ENCODE data around the gene PLEKHA6.

Gene PLEKHA6

DNA sequence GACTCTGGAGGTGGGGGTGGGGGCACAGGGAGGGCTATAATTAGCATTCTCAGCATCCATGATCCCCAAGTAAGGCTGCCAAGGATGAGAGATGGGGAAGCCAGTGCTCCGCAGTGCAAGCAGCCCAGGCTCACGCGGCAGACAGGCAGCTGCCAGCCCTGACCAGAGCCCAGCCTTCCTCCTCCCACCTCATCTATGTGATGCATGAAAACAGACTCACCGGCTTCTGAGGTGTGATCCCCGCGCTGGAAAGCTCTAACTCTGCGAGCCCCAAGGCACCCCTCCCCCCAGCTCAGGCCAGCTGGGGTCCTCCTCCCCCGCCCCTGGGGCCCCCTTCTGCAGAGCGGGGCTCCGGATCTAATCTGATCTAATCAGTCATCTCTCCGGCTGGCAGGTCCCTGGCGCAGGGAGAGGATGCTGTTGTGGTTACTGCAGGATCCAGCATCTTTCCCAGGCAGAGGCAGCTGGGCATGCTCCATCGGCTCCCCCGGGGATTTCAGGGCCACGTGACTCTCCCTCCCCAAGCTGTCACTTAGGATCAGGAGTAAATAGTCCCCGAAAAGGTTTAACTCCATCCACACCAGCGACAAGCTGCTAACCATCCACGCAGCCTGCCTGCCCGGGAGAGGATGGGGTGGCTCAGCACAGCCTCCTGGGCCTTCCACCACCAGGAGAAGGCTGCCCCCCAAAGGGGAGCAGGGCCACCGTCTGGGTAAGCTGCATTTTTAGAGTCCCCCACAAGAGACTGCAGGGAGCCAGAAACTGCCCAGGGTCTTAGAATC, at the start of gene PLEKHA6:
Gene PLEKHA6 (minus strand): TSS at position 456 of the 782 bp plus-strand sequence. CDS start 86,202 bp downstream, outside the sequence.
- peak; percentile 64 for DNase-seq

DNA sequence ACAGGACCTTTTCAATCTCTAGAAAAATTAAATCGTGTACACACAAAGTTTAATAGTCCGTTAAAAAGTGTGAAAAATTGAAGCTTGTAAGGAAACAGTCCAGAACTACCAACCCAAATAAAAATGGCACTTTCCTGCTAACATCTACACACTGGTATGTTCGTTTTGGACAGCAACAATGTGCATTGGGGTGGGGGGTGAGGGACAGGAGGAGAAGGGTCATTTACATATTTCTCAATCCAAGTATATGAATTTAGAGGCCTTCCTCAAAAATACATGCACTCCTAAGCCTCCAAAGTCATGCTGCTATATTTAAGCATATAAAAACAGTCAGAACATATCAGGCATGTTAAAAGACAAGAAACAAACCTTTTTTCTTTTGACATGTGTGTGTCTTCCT, 49.4 kb upstream of the PLEKHA6 start:
- DNase-seq = no peak

GRCh38 chr1:204408602-204409001, 48.9 kb upstream of the PLEKHA6 start:
- no peak for DNase-seq

GRCh38 chr1:204408074-204408507, 48.4 kb upstream of the PLEKHA6 start:
- no peak for DNase-seq

DNA sequence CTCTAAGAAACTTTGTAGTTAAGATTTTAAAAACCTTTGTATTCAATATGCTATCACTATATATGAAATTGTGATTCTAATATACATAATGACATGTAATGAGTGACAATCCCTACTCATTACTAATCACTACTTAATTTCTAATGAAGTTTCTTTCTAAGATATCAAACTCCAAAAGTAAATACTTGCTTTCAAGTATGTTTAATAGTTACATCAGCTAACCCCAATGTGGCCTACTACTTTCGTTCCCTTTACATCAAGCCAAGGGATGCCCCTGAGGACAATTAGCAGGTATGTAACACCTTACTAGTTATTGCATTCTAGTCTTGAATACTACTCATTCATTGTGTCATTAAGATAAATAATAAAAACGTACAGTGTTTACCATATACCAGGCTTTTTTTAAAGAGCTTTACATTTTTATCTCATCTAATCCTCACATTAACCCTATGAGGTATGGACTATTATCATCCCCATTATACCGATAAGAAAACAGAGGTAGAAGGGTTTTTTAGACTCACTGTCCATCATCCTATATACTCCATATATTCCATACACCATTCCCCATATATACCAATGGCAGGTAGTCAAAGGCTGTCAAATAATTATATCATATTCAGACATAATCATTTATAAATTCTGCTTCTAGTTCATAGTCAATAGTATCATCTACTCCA, 47.7 kb upstream of the PLEKHA6 start:
- DNase-seq = no peak

DNA sequence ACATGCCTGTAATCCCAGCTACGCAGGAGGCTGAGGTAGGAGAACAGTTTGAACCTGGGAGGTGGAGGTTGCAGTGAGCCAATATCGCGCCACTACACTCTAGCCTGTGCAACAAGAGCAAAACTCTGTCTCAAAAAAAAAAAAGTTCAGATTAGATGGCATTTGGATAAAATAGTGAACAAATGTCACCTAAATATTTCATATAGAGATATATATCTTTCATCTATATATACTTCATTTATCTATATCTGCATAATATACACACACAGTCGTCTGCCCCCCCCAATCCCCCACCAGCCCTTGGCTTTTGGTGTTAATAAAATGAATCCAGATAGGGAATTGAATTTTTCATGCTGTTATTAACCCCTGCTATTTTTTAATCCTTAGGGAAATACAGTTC, 46.9 kb upstream of the PLEKHA6 start:
- no peak for DNase-seq

DNA sequence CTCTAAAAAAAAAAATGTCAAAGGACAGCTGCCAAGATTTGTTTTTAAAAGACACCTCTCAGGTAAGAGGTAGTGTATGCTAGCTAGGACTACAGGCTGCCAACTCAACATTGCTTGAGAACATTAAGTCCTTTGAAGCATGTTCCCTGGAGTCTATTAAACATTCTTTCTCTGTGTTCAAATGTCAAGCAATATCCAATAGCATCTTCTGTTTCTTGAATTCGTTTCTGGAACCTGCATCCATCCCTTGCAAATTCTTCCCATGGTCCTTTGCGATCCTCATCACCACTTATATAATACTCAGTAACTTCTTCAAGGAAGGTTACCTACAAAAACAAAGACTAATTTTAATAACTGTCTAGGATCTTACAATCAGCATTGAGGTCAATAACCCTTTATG, 46.3 kb upstream of the PLEKHA6 start:
- DNase-seq = no peak

- DNase-seq = no peak
These were observed 44.9 kb upstream of the PLEKHA6 start for GRCh38 chr1:204404629-204405028.

GRCh38 chr1:204402391-204402790, 42.7 kb upstream of the PLEKHA6 start:
- DNase-seq = no peak

DNA sequence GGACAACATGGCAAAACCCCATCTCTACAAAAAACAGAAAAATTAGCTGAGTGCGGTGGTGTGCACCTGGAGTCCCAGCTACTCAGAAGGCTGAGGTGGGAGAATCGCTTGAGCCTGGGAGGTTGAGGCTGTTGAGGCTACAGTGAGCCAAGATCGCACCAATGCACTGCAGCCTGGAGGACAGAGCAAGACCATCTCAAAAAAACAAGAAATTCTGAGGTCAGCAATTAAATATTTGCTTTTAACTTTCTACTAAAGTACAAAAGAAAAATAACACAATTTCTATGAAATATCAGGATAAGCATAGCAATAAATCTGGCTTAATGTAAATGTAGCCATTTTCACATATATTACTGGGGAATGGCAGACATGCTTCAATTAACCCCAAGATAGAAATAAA, 42.0 kb upstream of the PLEKHA6 start:
- no peak for DNase-seq

DNA sequence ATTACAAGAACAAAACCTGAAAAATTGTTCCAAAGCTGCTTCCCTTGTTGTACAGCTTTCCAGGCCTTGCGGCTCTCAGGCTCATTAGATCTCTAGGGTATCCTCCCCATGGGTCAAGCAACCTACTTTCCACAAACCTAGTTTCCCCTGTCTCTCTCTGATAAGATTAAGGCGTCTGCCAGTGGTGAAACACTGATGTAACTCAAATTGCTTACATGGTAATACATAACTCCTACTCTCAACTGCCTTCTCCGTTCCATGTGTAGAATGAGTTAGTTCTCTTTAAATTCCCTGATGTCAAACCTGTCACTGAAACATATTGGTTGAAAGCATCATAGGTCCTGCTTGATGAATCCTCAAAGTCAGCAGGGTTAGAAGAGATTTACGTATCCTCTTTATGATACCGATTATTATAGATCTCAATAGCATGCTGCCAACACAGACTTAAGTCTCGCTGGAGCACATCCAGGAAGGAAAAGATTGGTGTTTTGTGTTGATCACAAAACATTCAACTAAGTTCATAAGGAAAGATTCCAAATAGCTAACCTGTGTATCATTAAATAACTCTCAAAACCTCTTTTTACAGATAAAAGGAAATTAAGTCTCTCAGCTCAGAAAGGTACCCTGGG, 41.3 kb upstream of the PLEKHA6 start:
- DNase-seq = no peak

- DNase-seq = peak; percentile 46
These were observed 38.7 kb upstream of the PLEKHA6 start for GRCh38 chr1:204398197-204399125.

DNA sequence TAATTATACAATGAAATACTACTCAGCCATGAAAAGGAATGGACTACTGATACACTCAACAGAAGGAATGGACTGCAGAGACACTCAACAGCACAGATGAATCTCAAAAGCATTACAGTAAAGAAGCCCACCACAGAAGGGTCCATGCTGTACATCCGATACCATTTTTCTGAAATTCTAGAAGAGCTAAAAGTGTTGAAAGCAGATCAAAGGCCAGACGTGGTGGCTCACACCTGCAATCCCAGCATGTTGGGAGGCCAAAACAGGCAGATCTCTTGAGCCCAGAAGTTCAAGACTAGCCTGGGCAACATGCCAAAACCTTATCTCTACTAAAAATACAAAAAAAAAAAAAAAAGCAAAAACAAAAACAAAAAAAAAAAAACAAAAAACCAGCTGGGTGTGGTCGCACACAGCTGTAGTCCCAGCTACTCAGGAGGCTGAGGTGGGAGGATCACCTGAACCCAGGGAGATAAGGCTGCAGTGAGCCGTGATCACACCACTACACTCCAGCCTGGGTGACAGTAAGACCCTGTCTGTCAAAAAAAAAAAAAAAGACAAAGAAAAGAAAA, 36.4 kb upstream of the PLEKHA6 start:
- DNase-seq = no peak

DNA sequence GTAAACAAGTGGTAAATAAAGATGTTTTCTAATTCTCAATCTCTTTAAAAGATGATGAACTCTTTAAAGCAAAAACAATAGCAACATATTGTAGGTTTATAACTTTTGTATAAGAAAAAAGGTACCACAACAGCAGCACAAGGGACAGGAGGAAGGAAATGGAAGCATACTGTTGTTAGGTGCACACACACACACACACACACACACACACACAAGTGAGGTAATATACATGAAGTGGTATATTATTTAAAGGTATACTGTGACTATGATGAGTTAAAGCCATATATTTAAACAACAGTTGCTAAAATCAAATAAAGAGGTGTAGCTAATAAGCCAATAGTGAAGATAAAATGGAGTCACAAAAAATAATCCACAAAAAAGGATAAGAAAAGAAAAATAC, 31.9 kb upstream of the PLEKHA6 start:
- no peak for DNase-seq

DNA sequence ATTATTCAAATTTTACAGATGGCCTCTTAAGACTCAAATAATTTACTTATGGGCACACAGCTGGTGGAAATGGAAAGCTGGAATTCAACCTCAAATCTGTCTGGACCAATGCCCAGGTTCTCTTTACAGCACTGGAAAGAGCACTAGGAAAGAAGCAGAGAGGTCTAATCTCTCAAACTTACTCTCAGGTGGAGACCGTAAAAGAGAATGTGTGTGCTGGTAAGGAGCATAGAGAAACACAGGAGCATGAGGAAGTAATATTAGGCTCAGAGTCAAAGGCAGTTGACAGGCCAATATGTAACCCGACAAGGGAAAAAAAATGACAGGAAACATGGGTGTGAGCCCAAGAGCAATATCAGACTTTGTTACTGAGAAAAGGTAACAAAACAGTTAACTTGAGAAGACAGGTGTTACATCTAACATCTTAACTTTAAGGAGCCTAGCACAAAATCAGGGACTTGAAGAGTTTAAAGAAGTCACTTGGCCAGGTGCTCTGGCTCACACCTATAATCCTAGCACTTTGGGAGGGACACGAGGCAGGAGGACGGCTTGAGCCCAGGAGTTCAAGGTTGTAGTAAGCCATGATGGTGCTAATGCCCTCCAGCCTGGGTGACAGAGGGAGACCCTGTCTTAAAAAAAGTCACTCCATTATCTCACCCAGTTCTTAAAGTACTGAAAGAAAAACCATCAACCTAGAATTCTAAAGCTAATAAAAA, 31.2 kb upstream of the PLEKHA6 start:
- no peak for DNase-seq

- DNase-seq = no peak
These were observed 26.0 kb upstream of the PLEKHA6 start for GRCh38 chr1:204385727-204386126.

DNA sequence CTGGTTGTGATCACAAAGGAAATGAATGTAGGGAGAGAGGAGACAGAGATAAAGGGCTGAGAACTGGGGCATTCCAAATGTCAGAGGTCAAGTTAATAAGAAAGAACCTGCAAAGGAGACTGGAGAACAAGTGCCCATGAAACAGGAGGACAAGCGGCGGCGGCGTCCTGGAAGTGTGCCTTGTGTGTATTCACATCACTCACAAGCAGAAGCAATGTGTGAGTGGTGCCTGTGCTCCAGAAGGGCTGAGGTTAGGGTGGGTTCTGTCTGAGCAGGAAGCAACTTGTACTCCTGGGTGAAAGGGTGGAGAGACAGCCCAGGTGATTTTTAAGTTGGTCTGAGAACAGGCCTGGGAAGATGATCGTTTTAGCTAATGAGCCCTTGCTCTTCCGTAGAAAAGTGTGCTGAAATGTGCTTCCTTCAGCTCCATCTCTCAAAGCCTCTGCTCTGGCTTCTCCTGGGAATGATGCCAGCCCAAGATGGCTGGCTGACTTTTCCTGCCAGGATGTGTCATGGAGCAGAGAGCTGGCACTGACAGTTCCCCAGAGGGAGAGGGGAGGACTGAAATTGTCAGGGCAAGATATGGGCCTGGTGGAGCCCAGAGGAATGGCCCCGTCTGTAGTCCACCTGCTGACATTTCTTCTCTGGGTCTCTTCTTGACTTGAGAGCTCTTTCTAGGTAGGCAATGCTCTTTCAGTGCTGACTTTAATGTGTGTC, 25.1 kb upstream of the PLEKHA6 start:
- DNase-seq = no peak

- DNase-seq = no peak
These were observed 23.6 kb upstream of the PLEKHA6 start for GRCh38 chr1:204383163-204383904.

GRCh38 chr1:204382714-204383083, 23.0 kb upstream of the PLEKHA6 start:
- no peak for DNase-seq

DNA sequence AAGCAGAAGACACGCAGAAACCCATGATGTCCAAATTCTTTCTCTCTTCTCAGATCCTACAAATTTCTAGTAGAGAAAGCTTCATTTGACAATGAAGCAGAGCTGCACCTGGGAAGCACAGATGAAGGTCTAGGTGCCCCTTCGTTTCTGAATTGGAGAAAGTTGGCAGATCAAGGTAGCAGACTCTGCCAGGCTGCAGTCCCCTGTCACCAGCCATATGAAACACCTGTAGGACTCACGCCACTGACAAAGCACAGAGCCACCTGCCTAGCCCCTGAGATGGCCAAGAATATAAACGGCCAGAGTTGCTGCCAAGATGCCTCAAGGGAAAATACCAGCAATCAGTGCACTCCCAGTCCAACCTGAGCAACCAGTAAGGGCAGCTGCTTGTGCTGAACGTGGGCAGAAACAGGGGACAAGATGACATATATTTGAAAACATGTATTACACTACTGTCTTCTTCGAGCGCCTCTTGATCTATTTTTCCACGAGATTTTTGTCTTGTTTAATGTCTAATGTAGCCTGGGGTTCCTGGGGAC, 20.6 kb upstream of the PLEKHA6 start:
- DNase-seq = no peak
